ENCODE measurements around the gene ADAM19.

Gene ADAM19

DNA sequence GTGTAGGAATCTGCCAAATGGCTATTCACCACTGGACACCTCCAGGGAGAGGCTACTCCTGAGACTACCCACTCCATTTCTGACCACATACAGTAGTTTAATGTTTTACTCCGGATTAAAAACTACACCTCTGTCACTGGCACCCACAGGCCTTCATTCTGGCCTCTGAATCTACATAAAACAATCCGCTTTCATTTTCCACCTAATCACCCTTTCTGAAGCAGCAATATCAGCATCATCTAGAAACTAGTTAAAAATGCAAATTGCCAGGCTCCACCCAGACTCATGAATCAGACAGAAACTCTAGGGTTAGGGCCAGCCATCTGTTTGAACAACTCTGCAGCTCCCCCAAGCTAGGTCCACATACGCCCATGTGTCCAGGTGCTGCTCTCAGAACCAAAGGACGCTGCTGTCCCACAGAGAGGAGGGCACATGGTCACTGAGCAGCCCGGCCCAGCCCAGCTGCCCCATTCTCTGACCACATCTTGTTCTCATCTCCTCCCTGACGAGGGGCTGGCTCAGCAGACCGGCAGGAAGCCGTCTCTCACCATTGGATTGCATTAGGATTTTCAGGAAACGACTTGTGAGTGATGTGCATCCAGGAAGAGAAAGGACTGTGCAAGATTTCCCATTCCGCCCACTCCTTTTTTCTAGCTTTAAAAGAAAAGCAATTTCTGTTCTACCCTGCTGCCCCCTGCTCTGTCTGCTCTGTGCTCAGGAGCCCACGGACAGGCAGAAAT lies 34.7 kb downstream of the ADAM19 start:
- no peak for DNase-seq

DNA sequence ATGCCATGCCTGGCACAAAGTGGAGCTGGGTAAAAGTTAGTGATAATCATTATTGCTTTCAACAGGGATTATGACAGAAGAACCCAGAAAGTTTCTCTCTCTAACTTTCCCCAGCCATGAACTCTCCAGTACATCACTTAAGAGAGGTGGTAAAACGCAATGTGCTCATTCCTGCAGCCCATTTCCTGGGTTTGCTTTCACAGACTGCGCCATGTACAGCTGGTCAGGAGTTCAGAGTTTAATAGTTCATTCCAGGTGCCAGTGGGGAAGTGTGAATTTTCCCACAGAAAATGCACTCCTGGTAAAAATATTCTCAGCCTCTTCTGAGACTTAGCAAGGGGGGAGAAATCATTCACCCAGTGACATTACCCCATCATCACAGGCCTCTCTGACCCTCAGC lies 35.5 kb downstream of the ADAM19 start:
- DNase-seq, result no peak

DNA sequence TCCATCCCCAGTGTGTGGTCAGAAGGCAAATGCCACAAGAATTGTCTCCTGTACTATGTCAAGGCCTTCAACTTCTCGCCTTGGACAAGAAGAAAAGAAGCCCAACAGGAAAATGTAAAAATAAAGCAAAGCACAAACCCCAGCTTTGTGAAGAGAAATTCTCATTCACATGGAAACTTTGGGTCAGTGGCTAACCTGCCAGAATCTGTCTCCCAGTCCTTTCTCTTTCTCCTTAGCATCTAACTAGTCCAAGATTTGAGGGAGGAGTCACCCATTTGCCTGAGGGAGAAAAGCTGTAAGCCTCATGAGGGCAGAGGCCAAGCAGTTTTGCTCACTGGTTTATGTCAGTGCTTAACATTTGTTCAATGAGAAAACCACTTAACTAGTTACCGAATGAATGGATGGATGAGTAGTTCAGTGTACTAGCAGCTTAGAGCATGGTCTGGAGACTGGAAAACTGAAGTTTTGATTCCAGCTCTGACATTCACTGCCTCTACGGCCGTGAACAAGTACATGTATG lies 36.0 kb downstream of the ADAM19 start:
- DNase-seq, result no peak

DNA sequence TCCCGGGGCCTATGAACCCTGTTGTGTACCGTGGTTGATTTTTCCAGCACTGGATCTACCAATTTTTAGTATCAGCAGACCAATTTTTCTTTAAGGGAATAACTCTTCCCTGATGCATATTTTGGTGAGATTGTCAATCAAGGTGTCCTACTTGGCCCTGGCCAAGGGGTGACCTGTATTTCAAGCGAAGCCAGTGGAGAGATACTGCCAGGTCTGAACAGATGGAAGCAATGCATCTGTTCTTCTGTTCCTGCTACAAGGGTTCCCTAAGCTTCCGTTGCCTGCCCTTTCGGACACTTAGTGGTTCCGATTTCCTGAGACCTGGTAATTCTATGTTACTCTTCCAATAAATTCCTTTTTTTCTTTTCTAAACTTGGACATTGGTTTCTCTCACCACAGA lies 37.3 kb downstream of the ADAM19 start:
- DNase-seq, result no peak

DNA sequence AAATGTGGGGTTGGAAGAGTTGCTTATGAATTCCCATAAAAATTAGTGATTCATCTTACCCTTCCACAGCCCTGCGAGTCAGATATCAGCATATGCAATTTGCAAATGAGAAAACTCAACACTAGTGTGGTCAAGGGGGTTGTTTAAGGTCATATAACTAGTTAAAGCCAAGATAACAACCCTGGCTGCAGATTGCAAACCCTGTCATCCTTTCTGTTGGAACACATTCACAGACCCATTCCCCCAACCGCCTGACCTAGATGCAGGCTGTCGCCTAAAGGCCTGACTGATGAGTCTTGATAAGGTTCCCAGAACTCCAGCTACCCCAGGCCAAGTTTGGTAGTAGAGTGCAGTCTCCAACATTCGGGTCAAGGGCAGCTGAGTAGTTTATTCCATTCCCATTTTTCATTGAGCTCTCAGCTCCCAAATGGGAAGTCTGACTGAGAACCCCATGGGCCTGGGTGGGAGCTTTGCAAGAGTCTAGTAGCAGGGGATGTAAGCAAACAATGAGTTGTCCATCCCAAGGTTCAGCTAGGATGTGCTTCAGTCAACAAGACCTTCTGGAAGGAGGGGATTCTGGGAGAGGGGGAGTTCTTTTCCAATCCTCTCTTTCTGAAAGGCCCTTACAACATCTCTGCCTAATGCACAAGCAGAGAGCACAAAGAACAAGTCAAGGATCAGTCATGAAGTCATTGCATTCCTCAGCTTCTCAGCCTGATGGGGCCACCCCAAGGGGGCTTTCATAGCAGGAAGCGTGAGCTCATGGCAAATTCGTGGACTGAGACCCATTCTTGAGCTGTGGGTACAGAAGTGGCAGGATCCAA lies 40.3 kb downstream of the ADAM19 start:
- no peak for DNase-seq

DNA sequence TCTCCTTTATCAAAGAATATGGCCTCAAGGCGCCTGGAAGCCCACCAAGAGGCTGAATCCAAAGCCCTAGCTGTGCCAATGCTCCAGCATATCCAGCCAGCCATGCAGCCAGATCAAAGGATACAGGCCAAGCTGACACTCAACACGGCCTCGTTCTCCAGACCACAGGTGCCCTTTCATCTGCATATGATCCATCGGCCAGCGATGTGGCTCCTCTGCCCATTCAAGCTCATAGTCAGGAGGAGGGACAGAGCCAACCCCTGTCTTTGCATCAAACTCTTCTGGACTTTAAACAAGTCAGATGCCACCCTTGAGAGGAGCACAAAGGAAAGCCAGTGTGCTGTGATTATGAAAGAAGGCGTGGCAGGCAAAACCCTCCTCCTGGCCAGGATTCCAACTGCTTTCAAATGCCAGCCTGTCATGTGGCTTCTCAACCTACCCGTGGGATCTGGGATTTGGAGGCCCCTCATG lies 42.5 kb downstream of the ADAM19 start:
- no peak for DNase-seq

DNA sequence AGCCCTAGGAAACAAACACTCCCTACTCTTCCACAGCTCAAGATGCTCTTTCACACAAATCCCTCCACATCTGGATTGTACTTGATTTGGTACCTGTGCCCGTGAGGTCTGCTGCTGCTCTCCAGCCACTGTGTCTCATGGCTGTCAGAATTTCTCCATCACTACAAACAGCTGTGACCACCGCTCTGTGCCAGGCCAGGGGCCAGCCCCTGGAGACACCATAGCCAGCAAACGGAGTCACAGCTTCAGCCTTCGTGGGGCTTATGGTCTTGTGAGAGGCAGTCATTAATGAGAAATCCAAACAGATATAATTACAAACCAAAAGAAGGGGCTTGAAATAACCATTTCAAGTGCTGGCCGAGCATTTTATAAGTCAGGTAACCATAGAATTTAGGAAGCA lies 43.6 kb downstream of the ADAM19 start:
- no peak for DNase-seq

DNA sequence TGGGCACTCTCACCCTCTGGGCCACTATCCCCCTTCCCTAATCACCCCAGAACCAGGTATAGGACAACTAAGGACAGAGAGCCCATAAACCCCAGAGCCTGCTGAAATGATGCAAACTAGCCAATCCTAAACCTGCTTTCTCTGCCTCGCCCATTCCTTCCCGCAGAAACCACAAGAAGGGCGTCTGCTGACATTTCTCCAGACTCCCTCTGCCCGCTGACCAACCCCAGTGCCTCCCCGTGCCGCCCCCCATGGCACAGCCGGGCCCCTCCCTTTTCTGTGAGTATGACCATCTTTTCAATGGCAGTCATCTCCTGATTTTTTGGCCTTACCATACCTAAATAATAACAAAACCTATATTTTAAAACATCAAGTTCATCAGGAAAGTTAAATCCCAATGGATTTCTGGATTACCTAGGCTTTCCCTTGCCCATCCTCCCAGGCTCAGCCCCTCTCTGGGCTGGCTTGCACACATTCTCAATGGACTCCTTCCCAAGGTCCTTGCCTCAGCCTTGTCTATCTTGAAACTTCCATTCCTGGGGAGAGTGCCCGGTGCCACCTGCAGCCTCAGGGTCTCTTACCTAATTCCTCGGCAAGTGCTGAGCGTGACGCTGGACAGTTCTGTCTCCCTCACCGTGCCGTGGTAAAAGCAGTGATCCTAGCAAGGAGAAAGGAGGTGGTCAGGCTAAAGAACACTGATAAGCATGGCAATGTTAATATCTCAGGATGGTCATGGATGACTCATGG lies 45.2 kb downstream of the ADAM19 start:
- DNase-seq, result no peak

DNA sequence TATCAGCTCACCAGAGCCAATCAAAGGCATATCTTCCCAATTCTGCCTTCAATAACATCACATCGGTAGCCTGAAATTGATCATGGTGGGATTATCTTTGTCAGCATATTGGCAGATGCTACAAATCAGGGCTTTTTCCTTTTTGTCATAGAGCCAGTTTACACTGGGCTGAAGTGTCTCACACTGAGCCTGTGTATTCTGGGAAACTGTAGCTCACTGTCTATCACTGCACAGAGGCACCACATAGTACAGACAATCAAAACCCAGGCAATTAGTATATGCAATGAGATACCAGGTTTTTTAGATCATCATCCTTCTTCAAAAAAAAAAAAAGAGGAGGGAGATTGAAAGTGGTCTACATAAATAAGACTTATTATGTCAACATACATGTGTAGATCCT lies 46.6 kb downstream of the ADAM19 start:
- no peak for DNase-seq

DNA sequence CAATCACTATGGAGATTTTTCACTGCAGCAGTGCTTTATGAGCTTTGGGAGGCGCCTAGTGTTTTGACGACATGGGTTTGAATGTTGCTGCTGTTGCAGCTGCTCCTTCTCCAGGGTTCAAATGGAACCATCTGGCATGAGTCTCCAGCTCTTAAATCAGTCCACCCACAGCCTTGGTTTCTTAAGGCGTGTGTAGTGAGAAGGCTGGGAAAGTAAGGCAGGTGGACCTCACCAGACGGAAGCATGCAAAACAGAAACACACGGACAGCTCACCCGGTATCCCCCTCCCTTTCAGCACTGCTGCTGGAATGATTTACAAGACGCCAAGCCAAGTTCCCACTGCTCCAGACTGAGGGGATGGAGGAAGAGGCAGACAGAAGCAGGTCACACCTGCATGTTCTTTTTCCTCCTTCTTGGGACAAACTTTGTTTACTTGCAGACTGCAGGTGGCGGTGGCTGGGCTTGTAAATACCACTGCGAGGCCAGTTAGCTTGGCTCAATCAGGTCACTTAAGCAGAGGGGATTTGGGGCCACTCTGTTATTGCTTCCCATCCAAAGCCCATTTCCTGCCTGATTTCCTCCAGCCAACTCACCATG lies 47.4 kb downstream of the ADAM19 start:
- no peak for DNase-seq

DNA sequence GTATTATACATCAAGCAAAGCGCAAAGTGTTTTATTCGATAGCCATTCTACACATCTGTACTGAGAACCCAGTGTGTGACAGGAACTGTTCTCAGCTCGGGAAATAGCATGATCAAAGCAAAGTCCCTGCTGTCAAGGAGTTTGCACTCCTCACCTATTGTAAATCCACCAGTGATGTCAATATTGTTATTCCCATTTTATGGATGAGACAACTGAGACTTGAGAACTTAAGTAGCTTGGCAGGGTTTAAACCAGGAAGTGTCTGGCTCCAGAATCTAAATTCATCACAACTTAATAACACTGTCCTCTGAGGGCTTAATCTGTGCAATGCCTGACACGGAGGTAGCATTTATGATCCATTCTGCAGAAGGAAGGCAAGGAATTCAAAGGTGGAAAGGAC lies 50.7 kb downstream of the ADAM19 start:
- DNase-seq, result no peak

DNA sequence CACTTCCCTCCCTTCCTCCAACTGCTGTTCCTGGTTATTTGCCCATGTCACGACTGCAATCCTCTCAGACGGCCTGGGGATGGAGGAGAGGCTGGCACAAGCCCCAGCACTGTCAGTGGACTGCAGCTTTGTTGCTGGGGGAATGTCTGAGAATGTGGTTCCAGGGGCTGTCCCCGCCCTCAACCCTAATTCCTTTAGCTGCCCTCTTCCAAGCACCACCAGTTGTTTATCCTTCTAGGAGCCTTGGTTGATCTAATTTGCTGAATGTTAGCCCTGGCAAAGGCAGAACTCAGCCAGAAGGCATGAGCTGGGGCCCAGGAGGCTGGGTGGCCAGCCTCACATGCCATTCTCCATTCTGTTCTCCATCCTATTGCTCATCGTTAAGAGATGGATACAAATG lies 51.6 kb downstream of the ADAM19 start:
- no peak for DNase-seq

DNA sequence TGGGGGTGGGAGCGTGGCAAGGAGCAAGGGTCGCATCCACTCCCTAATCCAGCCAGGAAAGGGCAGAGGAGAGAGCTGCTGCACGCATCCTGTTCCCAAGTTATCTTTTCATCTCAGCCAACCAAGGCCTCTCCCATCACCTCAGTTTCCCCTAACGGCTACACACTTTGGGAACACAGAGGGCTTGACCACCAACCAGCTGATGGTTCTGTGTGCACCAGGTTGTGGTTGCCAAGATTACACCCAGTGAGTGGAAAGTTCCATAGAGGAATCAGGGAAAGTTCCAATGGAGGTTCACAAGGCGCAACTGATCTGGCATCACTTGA lies 53.9 kb downstream of the ADAM19 start:
- no peak for DNase-seq

DNA sequence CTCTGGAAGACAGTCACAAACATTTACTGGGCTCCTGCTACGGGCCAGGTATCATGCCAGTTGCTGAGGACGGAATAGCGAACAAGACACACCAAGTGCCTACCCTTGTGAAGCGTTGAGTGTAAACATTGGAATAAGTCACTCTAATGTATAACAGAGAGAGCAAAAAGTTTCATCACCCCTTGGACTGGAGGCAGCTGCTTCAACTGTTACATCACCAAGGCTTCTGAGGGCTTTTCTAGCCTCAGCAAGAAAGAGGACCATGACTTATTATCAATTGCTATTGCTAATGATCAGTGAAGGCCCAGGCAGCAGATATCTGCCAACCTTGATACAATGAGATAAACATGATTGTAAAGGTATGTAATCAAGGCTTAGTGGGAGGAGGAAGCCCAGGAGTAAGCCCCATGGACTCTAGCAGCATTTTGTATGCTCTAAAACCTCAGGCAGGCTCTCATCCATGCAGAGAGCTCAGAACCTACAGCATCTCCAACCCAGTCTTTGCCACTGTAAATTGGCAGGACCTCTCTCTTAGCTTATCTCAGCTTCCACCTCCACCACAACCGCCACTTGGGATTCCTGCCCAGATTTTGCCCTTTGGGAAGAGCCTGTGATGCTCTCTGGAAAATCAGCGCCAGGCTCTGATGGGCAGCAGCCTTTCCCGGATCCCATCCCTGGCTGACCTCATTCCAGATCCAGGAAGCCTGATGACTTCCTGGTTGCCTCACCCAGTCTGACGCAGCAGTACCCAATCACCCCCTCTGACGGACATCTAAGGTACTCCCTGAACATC lies 54.5 kb downstream of the ADAM19 start:
- DNase-seq, result no peak

DNA sequence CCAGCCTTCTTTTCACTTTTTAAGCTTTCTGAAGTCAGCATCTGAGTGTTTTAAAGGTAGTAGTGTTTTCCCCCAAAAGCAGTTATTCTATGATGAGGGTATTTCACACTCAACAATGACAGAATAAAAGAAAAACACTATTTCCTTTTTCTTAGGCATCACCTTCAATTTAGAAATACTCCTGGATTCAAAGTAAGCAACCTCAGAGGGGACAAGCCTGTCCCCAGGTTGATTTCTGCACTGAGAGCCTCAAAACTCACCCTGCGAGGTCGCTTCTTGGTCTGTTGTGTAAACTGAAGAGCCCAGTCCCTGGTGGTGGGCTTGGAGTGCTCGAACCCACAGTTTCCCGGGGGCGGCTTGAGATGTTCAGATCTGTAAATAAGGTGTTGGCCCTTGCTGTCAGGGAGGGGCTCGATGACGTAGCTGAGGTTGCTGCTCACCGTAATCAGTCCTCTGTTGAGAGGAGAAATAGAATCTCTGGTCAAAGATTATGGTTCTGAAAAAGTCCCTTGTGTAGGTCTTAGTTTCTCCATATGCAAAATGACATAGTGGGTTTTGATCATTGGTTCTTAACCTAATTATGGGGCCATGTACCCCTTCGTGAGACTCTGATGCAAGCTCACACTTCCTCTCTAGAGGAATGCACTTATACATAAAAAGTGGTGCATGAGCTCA lies 55.9 kb downstream of the ADAM19 start:
- DNase-seq, result no peak

DNA sequence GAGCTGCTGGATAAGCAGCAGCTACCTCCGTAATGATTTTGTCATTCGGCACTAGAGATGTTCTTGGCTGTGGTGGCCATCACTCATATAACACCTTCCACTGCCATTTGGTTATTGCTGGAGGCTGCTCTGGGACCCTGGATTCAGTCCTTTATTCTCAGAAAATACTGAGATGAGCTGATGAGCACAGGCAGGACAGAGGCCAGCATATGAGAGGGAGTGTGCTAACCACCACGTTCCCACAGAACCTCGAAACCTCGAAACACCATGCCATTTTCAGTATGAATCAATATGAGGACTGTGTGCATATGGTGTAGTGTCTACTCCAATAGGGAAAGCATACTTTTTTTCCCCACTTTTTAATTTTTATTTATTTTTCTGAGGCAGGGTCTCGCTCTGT lies 56.6 kb downstream of the ADAM19 start:
- no peak for DNase-seq

DNA sequence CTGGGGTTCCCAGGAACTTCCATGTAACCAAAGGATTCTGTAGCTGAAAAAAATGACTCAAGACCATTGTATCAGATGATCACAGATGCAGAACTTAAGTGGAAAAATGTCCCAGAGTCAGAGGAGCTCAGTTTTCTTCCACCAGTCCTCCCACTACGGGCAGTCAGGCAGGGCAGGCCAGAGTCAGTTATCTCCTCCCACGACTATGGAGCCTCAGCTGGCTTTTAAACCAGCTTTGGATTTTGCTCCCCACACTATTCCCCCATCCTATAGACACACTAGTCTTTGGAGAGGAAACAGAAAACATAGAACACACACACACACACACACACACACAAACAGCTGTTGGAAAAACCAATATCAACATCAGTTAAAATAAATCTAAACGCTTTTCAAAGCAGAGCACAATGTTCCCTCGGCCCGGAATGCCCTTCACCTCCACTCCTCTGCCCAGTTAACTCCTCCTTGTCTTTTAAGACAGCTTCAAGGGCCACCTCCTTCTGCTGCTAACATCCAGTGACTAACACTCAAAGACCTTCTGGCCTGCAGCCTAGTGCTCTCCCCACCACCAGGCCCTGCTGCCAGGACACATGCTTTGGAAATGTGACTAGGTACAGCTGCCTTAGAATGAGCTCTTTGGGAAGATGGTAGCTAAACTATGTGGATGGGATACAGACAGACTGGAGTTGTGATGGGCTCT lies 58.8 kb downstream of the ADAM19 start:
- DNase-seq, result no peak

DNA sequence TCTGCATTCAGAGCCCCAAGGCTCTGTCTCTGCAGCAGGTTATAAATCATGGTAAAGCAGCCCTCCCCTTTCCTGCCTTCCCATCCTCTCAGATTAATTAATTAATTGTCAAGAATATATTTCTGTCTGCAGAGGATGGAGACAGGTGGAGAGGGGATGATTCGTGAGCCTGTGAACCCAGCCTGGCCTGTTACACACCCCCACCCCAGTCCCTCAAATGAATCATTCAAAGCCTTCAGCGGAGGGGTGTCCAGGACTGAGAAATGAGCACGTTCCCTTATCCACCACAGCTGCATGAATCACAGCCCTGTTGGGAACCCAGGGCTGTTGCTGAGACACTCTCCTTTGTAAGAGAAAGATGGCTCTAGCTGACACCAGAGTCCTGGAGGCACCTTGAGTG lies 59.6 kb downstream of the ADAM19 start:
- no peak for DNase-seq

DNA sequence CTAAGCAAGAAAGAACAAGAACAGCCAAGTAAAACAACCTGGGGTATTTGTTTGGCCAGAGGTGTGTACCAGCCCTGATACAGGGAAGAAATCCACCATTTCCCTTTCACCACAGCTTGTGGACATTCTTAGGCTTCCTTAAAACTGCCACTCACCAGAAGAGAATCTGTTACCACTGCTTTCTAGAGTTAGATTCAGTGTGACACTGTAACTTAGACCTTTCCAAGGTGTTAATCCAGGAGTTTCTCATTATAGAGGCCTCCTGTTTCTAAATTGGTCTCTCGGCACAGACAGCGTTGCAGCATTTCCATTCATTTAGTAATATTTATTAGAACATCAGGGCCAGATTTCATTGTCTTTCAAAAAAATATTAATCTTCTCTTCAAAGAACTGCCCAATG lies 60.6 kb downstream of the ADAM19 start:
- no peak for DNase-seq

DNA sequence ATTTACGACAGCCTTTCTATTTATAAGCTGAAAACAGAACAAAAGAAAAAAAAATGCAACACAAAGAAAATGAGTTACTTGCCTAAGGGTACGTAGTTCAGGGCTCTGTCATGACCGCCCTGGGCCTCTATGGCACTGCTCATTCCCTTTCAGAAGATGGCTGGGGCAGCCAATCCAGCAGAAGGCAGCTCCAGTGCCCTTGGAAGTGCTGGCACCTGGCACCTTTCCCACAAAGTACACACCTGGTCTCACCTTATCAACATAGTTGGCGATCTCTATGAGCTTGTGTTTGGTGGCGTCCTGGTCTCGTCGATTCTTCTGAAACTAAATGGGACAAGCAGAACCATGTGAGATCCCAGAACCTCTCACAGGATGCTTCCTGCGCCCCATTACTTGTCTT lies 62.4 kb downstream of the ADAM19 start:
- DNase-seq, result no peak

Data from NCI-H2227 treated with DMSO at 0.1 percent for 48 hours (cell line).